HG02678 (cell line): Measurements from ENCODE around the gene SYNGR2.
A peak's percentile ranks its signal among the peaks of the same experiment; 100 is the strongest.
"Not testable (repeated sequence)": the region's sequence is repeated elsewhere in the genome, so short reads cannot be mapped to it uniquely, and the experiment has no call there.

ENCODE experiments used
- ATAC-seq: cut with Tn5 transposase; IDR thresholded peaks from one replicate; pipeline ENCODE4 v1.9.1; 2021; ENCODE audit warnings: mild to moderate bottlenecking, moderate library complexity; ENCODE audit not compliant: unreplicated experiment

SYNGR2 gene

DNA sequence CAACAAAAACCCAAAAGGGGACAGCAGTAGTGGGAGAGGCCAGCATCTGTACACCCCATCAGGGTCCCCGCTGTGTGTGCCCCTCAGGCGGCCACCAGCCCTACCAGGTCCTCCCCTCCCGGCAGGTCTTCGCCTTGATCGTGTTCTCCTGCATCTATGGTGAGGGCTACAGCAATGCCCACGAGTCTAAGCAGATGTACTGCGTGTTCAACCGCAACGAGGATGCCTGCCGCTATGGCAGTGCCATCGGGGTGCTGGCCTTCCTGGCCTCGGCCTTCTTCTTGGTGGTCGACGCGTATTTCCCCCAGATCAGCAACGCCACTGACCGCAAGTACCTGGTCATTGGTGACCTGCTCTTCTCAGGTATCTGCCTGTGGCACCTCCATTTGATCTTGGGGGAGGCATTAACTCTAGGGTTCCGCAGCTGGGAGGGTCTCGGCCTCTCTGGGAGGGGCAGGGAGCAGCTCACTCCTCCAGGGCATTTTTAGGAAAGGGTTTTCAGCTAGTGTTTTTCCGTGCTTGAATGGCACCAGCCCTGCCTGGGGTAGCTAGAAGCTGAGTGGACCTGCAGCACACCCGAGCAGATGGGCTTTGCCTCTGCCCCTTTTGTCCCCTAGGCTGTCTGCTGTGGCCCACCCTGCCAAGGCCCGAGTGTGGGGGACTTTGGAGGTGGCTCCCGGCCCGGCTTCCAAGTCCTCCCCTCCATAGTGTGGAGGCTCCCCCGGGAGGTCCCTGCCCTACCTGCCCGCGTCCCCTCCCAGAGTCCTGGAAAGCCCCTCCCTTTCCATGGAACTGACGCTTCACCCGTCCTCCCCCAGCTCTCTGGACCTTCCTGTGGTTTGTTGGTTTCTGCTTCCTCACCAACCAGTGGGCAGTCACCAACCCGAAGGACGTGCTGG, 2.6 kb downstream of the SYNGR2 start:
- ATAC-seq, result no peak

DNA sequence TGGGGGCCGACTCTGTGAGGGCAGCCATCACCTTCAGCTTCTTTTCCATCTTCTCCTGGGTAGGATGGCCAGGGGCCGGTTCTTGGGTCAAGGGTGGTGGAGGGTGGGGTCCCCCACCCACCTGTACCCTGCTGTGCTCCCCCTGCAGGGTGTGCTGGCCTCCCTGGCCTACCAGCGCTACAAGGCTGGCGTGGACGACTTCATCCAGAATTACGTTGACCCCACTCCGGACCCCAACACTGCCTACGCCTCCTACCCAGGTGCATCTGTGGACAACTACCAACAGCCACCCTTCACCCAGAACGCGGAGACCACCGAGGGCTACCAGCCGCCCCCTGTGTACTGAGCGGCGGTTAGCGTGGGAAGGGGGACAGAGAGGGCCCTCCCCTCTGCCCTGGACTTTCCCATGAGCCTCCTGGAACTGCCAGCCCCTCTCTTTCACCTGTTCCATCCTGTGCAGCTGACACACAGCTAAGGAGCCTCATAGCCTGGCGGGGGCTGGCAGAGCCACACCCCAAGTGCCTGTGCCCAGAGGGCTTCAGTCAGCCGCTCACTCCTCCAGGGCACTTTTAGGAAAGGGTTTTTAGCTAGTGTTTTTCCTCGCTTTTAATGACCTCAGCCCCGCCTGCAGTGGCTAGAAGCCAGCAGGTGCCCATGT, 3.3 kb downstream of the SYNGR2 start:
- ATAC-seq, result not testable (repeated sequence)

DNA sequence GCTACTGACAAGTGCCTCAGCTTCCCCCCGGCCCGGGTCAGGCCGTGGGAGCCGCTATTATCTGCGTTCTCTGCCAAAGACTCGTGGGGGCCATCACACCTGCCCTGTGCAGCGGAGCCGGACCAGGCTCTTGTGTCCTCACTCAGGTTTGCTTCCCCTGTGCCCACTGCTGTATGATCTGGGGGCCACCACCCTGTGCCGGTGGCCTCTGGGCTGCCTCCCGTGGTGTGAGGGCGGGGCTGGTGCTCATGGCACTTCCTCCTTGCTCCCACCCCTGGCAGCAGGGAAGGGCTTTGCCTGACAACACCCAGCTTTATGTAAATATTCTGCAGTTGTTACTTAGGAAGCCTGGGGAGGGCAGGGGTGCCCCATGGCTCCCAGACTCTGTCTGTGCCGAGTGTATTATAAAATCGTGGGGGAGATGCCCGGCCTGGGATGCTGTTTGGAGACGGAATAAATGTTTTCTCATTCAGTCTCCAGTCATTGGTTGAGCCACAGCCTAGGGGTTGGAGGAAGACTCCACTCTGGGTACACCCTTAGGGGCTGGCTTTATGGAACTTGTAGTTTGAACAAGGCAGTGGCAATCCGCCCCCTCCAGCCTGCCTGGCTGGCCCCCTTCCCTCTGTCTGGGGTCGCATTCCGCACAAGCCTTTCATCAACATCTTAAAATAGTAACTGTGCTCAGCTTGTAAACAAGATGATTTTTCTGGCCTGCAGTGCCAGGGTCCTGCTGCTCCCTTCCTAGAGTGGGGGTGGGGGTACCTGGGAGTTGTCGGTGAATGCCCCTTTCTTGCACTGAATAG, 4.1 kb downstream of the SYNGR2 start:
- no peak for ATAC-seq

DNA sequence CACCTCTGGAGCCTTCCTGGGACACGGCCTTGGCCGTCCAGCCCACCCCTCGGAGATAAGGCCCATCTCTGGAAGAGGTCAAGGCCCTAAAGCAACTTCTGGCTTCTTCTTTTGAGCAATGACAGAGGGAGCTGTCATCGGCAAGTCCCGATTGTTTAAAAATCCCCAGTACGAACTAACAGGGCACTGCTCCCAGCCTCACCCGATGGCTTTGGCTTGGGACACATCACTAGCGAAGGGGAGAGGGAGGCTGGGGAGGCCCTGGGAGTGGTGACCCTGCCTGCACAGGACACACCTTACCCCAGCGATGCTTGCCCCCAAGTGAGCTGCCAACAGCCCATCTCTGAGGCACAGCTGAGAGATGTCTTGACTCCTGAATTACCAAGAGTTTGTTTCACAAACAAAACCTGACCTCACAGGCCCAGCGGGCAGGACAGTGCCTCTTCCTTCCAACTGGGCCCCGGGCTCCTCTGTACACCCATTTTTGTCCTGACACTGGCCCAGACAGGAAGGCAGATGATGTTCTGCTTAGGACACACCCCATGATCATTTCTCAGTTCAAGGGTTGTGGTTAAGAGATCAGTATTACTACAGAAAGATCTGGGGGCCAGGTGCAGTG, 4.8 kb downstream of the SYNGR2 start:
- peak; percentile 42 for ATAC-seq

- ATAC-seq, result no peak
Observed at GRCh38 chr17:78174346-78174869, 6.0 kb downstream of the SYNGR2 start.

DNA sequence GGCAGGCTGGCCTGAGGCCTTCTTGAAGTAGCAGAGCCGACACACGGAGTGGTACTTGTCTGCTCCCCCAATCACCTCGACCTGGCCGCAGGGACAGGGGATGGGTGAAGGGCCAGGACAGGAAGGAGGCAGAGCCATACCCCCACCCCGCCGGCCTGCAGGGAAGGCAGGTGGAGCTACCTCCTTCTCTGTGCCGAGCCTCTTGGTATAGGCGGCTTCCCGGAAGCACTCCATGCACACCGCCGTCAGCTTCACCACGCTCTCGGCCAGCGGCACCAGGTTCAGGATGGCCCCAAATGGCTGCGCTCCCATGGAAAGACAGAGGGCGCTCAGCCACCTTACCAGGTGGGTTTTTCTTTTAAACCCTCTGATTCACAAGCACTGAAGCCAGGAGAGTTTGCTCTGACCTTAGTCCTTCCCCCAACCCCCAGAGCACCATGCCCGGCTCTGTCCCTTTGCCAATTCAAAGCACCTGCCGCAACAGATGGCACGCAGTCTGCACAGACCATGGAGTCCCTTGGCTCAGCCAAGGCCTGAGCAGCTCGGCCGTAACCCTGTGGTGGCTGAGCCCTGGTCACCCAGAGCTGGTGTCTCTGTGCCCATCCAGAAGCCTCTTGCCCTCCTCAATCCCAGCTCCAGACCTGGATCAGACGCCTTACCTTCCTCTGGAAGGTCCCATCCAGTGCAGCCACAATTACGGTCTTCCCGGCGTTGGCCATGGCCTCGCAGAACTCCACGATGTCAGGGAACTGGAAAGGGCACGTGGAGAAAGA, 6.7 kb downstream of the SYNGR2 start:
- no peak for ATAC-seq

DNA sequence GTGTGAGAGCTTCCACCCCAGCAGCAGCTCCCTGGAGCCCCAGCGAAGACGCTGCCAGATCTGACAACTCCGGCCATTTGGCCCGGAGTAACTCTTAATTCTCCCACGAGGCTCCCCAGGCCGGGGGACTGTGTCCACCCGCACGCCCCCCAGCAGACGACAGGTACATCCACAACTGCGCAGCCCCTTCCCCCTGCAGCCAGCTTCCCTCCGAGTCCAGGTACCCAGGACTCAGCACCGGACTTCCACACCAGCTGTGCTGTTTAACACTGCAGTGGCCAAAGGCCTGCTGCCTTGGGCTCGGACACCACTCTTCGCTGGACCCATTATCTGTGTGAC, 7.2 kb downstream of the SYNGR2 start:
- ATAC-seq, result no peak

DNA sequence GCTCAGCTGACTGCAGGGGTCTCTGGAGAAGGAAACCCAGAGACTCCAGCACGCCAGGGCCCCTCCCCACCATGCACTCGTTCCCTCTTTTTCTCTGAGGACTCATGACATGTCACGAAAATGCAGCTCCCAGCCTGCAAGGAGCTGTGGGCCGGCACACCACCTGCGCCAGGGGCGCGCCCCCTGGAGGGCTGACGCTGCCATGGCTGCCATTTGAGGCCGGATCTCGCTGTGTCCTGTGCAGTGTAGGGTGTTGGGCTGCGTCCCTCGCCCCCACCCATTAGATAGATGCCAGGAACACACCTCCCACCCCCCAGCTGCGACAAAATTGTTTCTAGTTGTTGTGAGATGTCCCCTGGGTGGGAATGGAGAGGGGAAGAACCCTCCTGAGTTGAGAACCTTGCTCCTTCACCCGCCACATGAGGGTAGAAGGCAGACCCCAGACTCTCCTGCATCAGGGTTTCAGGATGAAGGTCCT, 8.2 kb downstream of the SYNGR2 start:
- no peak for ATAC-seq

DNA sequence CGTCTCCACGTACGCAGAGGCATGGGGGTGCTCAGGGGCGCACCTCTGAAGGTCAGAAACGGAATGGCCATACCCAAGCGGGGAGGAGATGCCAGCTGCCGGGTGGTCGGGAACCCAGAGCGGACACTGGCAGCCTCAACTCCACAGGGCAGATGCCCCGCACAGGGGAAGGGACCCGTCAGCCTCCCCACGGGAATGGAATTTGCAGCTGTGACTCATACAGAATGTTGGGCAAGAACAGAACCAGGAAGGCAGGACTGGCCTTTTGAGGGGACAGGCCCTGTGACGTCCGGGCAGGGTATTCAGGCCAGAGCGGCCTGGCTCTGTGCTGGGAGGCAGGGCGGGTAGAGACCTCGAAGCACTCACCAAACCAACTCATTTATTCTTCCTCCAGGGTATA, 11.0 kb downstream of the SYNGR2 start:
- no peak for ATAC-seq

DNA sequence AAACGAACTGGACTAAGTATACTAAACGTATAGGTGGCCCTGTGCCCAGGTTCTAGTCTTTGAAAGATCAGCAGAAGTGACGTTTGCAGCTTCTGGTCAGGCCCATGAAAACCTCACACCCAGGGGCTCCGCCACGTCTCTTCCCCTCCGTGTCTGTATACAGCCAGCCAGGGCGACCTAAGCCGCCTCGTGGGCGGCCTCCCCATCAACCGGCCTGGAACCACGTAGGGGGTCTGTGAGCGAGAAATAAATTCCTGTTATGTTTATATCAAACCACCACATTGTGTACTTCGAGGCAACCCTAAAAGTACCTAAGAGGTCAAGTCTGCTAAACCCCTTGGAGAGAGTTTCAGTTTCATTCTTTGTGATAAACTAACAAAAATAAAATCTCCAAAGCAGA, 11.7 kb downstream of the SYNGR2 start:
- no peak for ATAC-seq

DNA sequence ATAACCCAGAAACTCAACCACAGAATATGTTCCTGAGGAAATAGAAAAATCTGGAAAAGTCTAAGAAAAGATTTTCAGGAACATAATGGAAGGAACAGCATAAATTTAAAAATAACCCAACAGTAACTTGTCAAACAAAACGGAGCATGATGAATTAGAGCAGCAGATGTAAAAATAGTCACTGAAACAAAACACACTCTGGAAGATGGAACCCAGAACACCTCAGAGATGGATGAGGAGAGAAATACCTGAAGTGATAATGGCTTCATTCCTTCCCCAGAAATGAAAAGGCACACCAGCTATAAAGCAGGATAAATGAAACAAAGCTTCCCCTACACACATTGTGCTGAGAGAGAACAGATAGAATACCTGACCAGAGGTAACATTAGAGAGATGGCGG, 12.1 kb downstream of the SYNGR2 start:
- no peak for ATAC-seq

GRCh38 chr17:78182504-78182903, 14.1 kb downstream of the SYNGR2 start:
- ATAC-seq, result no peak

- no peak for ATAC-seq
Observed at GRCh38 chr17:78183916-78184315, 15.5 kb downstream of the SYNGR2 start.

GRCh38 chr17:78184351-78184750, 16.0 kb downstream of the SYNGR2 start:
- no peak for ATAC-seq

GRCh38 chr17:78184868-78185267, 16.5 kb downstream of the SYNGR2 start:
- ATAC-seq, result no peak

GRCh38 chr17:78185981-78186691, 17.8 kb downstream of the SYNGR2 start:
- no peak for ATAC-seq

- ATAC-seq, result peak; percentile 92
Observed at GRCh38 chr17:78186692-78187595, 18.6 kb downstream of the SYNGR2 start, which contains the start of the genes AFMID and TK1. TSS of gene AFMID (plus strand) at chr17:78187362. CDS start at chr17:78187371, 9 bp downstream. TSS of gene TK1 (minus strand) at chr17:78187052. CDS start at chr17:78186994, 58 bp downstream.

DNA sequence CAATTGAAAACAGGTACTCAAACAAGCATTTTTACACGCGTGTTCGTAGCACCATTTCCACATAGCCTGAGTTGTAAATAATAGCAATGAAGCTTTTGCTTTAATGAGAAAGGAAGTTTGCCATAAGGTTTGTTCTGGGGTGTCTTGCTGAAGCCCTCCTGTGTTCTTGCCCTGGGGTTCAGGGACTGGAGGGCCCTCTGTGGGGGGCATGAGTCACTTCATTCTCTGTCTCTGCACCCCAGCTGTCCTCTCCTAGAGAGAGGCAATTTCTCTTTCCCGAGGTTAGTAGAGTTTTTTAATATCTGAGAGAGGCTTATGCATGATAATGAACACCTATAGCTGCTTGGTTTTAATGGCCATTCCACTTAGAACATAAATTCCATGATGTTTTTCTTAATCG, 28.3 kb downstream of the SYNGR2 start:
- no peak for ATAC-seq
